Endodermal cell (in vitro differentiated cells): ENCODE data around the gene SMYD3. TPM values are rescaled to one million over a fixed set of nuclear protein-coding genes. Genes with fewer than 3 reads are reported as not detected.

Experiments used
- DNase-seq: peaks from one replicate; pipeline ENCODE4 v3.0.0-alpha.2; 2017
- H3K27ac ChIP-seq: 2 replicates; pipeline ENCODE4 v1.5.1; 2013; ENCODE audit warnings: mild to moderate bottlenecking, low read depth, low read length, moderate library complexity
- H3K27me3 ChIP-seq: 2 replicates; pipeline ENCODE4 v1.6.1; 2013; ENCODE audit warnings: mild to moderate bottlenecking, low read length, moderate library complexity; ENCODE audit not compliant: insufficient read depth, control insufficient read depth, poor library complexity, severe bottlenecking
- H3K36me3 ChIP-seq: 2 replicates; pipeline ENCODE4 v1.7.0; 2013; ENCODE audit warnings: mild to moderate bottlenecking, low read length, moderate library complexity; ENCODE audit not compliant: control insufficient read depth, insufficient read depth
- H3K4me1 ChIP-seq: one replicate; pipeline ENCODE4 v1.7.0; 2013; ENCODE audit warnings: low read length; ENCODE audit not compliant: control insufficient read depth, insufficient read depth
- H3K4me3 ChIP-seq: 2 replicates; pipeline ENCODE4 v1.5.1; 2013; ENCODE audit warnings: mild to moderate bottlenecking, low read length, moderate library complexity
- H3K9ac ChIP-seq: 2 replicates; pipeline ENCODE4 v1.6.1; 2013; ENCODE audit warnings: mild to moderate bottlenecking, low read length, moderate library complexity; ENCODE audit not compliant: poor library complexity, severe bottlenecking; ENCODE audit errors: extremely low read depth
- H3K9me3 ChIP-seq: 2 replicates; pipeline ENCODE4 v1.6.1; 2013; ENCODE audit warnings: mild to moderate bottlenecking, low read length, moderate library complexity; ENCODE audit not compliant: control insufficient read depth
- H3K27ac Mint-ChIP-seq: 2 replicates; pipeline ENCODE4 v1.8.0; 2020; ENCODE audit warnings: mixed read lengths
- H3K27me3 Mint-ChIP-seq: 2 replicates; pipeline ENCODE4 v1.8.0; 2021; ENCODE audit warnings: mild to moderate bottlenecking, mixed read lengths; ENCODE audit not compliant: insufficient read depth
- H3K36me3 Mint-ChIP-seq: 2 replicates; pipeline ENCODE4 v1.8.0; 2020; ENCODE audit warnings: low read depth, mixed read lengths
- H3K4me1 Mint-ChIP-seq: 2 replicates; pipeline ENCODE4 v1.8.0; 2020; ENCODE audit warnings: mixed read lengths
- H3K4me3 Mint-ChIP-seq: 2 replicates; pipeline ENCODE4 v1.8.0; 2020; ENCODE audit warnings: mild to moderate bottlenecking, moderate library complexity, mixed read lengths
- H3K9me3 Mint-ChIP-seq: 2 replicates; pipeline ENCODE4 v1.8.0; 2020; ENCODE audit warnings: mild to moderate bottlenecking, mixed read lengths
- CTCF ChIP-seq: fragments of 200-600 bp; sonication (generic); conservative IDR thresholded peaks from 2 replicates; pipeline ENCODE4 v1.5.0; 2021; ENCODE audit warnings: antibody characterized with exemption, mild to moderate bottlenecking
- WGBS, 2 experiments: methylation state at CpG; one replicate each; pipeline versions ENCODE4 v1.1.5 to v1.1.7; 2013; ENCODE audit warnings: missing lambda C conversion rate in 2 of 2, mixed read lengths in 1 of 2; ENCODE audit not compliant: insufficient coverage in 1 of 2, insufficient read length in 1 of 2; 5-methylcytosine and 5-hydroxymethylcytosine counted together
- total RNA-seq, 2 donors: library from RNA; stranded (reverse); fragmentation: NEBNext Ultra II Directional in 1 of 2; extraction: Animal tissue kit (Norgen Biotek cat#: 25700) in 1 of 2; gene quantifications; 2 replicates in 1 of 2; 3 replicates in 1 of 2; pipeline ENCODE4 v1.2.1, GENCODE V29; 2021

The SMYD3 gene
- total RNA-seq, 2 donors from 2014 or later, result 32.3 to 45.8 TPM

GRCh38 chr1:246081138-246081702 is 425.9 kb downstream of the SMYD3 start:
- no peak overlapping the region for H3K4me3 ChIP-seq
- no peaks in the 10 kb centered on the region for H3K27me3 Mint-ChIP-seq
- H3K9ac ChIP-seq, result no peak overlapping the region
- H3K9me3 ChIP-seq, result peaks cover 17% of the 10 kb centered on the region
- no peak for TF ChIP-seq CTCF
- H3K36me3 ChIP-seq, result no peaks in the 10 kb centered on the region
- peaks cover 31% of the 10 kb centered on the region for H3K9me3 Mint-ChIP-seq
- no peak overlapping the region for H3K27ac ChIP-seq
- peaks cover 23% of the 10 kb centered on the region for H3K36me3 Mint-ChIP-seq
- H3K27ac Mint-ChIP-seq, result no peak overlapping the region
- 93 to 94% methylated on average over 2 to 4 of the region's 4 CpGs for WGBS, 2 experiments
- H3K27me3 ChIP-seq, result no peaks in the 10 kb centered on the region
- H3K4me1 Mint-ChIP-seq, result peaks cover 24% of the 10 kb centered on the region
- no peak overlapping the region for H3K4me3 Mint-ChIP-seq
- no peaks in the 10 kb centered on the region for H3K4me1 ChIP-seq
- no peak for DNase-seq

GRCh38 chr1:246080031-246080430 is 427.0 kb downstream of the SMYD3 start:
- Histone ChIP-seq H3K27ac (no peak overlapping the region), H3K27me3 (no peaks in the 10 kb centered on the region), H3K36me3 (no peaks in the 10 kb centered on the region), H3K9me3 (peaks cover 17% of the 10 kb centered on the region), H3K4me3 (no peak overlapping the region), H3K9ac (no peak overlapping the region), H3K4me1 (no peaks in the 10 kb centered on the region)
- Mint-ChIP-seq H3K27ac (no peak overlapping the region), H3K27me3 (no peaks in the 10 kb centered on the region), H3K9me3 (peaks cover 31% of the 10 kb centered on the region), H3K4me3 (no peak overlapping the region), H3K36me3 (peaks cover 23% of the 10 kb centered on the region), H3K4me1 (peaks cover 26% of the 10 kb centered on the region)
- TF ChIP-seq CTCF, result no peak
- WGBS, 2 experiments, result 94 to 100% methylated on average over 1 to 9 of the region's 9 CpGs
- DNase-seq, result no peak

GRCh38 chr1:246078888-246079252 is 428.2 kb downstream of the SMYD3 start:
- TF ChIP-seq CTCF, result no peak
- peaks cover 34% of the 10 kb centered on the region for H3K4me1 Mint-ChIP-seq
- peaks cover 31% of the 10 kb centered on the region for H3K9me3 Mint-ChIP-seq
- peaks cover 23% of the 10 kb centered on the region for H3K36me3 Mint-ChIP-seq
- Histone ChIP-seq H3K36me3 (no peaks in the 10 kb centered on the region), H3K4me1 (peaks cover 2% of the 10 kb centered on the region), H3K27me3 (no peaks in the 10 kb centered on the region), H3K9me3 (peaks cover 17% of the 10 kb centered on the region), H3K27ac (no peak overlapping the region), H3K4me3 (no peak overlapping the region), H3K9ac (no peak overlapping the region)
- H3K4me3 Mint-ChIP-seq, result no peak overlapping the region
- no peak for DNase-seq
- H3K27ac Mint-ChIP-seq, result no peak overlapping the region
- 91 to 100% methylated on average over 1 of the region's 1 CpG for WGBS, 2 experiments
- no peaks in the 10 kb centered on the region for H3K27me3 Mint-ChIP-seq
